NCI-H2107 (cell line): ENCODE measurements around the gene ADAT3.

Experiments
- DNase-seq: peaks from one replicate; lab custom pipeline; 2025; lab: John Stamatoyannopoulos, UW

The ADAT3 gene

GRCh38 chr19:1957562-1958248 is 52.5 kb downstream of the ADAT3 start:
- no peak for DNase-seq

- no peak for DNase-seq
Measured at GRCh38 chr19:1959928-1960589, 54.9 kb downstream of the ADAT3 start.

GRCh38 chr19:1961000-1961883 is 56.0 kb downstream of the ADAT3 start:
- DNase-seq: no peak

- no peak for DNase-seq
Measured at GRCh38 chr19:1962674-1963073, 57.5 kb downstream of the ADAT3 start.
